ENCODE measurements around the gene STEAP3.

Gene STEAP3

GRCh38 chr2:119249311-119249710, 25.7 kb downstream of the STEAP3 start:
- no peak for TF ChIP-seq CTCF (conservative IDR thresholded peaks at IDR 0.05; ENCODE audit: control insufficient read depth, insufficient read depth, low read depth, low read length)
- no peak overlapping the region for H3K4me3 ChIP-seq (ENCODE audit: control insufficient read depth, low read depth, low read length)
- DNase-seq (ENCODE audit: low read depth): no peak

- DNase-seq (ENCODE audit: low read depth): no peak
- TF ChIP-seq CTCF (conservative IDR thresholded peaks at IDR 0.05; ENCODE audit: control insufficient read depth, insufficient read depth, low read depth, low read length): no peak
- no peak overlapping the region for H3K4me3 ChIP-seq (ENCODE audit: control insufficient read depth, low read depth, low read length)
Observed at GRCh38 chr2:119249855-119250717, 26.5 kb downstream of the STEAP3 start.

GRCh38 chr2:119250718-119251290, 27.2 kb downstream of the STEAP3 start:
- H3K4me3 ChIP-seq (ENCODE audit: control insufficient read depth, low read depth, low read length): no peak overlapping the region
- no peak for TF ChIP-seq CTCF (conservative IDR thresholded peaks at IDR 0.05; ENCODE audit: control insufficient read depth, insufficient read depth, low read depth, low read length)
- DNase-seq (ENCODE audit: low read depth): no peak

GRCh38 chr2:119251652-119252051, 28.0 kb downstream of the STEAP3 start:
- H3K4me3 ChIP-seq (ENCODE audit: control insufficient read depth, low read depth, low read length): no peak overlapping the region
- DNase-seq (ENCODE audit: low read depth): no peak
- no peak for TF ChIP-seq CTCF (conservative IDR thresholded peaks at IDR 0.05; ENCODE audit: control insufficient read depth, insufficient read depth, low read depth, low read length)

GRCh38 chr2:119252186-119253113, 28.8 kb downstream of the STEAP3 start:
- no peak overlapping the region for H3K4me3 ChIP-seq (ENCODE audit: control insufficient read depth, low read depth, low read length)
- peak; percentile 99 for DNase-seq (ENCODE audit: low read depth)
- no peak for TF ChIP-seq CTCF (conservative IDR thresholded peaks at IDR 0.05; ENCODE audit: control insufficient read depth, insufficient read depth, low read depth, low read length)

- peak; percentile 80 for DNase-seq (ENCODE audit: low read depth)
- no peak overlapping the region for H3K4me3 ChIP-seq (ENCODE audit: control insufficient read depth, low read depth, low read length)
- no peak for TF ChIP-seq CTCF (conservative IDR thresholded peaks at IDR 0.05; ENCODE audit: control insufficient read depth, insufficient read depth, low read depth, low read length)
Observed at GRCh38 chr2:119253114-119253702, 29.6 kb downstream of the STEAP3 start.
